GF-D8 (cell line): ENCODE results near the gene PYGB.
"Not testable (repeated sequence)": the region's sequence is repeated elsewhere in the genome, so short reads cannot be mapped to it uniquely, and the experiment has no call there.

Experiments
- DNase-seq: peaks from one replicate; lab custom pipeline; 2025; lab: John Stamatoyannopoulos, UW

Gene PYGB

DNA sequence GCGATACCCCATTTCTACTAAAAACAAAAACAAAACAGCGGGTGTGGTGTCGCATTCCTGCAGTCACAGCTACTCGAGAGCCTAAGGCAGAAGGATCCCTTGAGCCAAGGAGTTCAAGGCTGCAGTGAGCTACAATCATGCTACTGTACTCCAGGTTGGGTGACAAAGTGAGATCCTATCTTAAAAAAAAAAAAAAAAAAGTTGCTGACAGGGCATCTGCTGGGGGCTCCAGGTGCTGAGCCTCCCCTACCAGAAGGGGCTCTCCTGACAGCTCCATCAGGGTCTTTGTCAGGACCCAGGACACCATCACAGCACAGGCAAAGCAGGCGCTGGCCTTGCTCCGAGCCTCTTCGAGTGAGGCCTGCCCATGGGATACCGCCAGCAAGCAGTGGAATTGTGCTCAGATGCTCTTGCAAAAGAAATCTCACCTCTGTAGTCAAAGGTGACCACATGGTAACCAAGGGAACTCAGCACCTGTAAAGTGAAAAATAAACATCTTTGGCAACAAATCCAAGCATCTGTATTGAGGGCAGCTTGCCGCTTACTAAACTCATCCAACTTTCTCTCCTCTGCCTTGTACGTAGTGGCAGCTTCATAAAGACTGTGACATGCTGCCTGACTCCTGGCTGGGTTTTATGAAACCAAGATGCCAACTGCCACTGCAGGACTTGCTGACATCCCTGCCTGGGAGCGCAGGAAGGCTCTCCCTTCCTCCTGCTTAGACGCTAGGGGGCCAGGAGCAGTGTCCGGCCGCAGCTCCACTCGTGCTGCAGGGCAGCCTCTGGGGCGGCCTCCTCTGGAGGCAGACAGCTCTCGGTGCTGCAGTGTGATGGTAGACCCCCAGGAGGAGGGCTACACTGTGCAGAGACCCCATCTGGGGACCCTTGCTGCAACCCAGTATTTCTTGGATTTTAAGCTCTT is 66.9 kb downstream of the PYGB start:
- DNase-seq = no peak

DNA sequence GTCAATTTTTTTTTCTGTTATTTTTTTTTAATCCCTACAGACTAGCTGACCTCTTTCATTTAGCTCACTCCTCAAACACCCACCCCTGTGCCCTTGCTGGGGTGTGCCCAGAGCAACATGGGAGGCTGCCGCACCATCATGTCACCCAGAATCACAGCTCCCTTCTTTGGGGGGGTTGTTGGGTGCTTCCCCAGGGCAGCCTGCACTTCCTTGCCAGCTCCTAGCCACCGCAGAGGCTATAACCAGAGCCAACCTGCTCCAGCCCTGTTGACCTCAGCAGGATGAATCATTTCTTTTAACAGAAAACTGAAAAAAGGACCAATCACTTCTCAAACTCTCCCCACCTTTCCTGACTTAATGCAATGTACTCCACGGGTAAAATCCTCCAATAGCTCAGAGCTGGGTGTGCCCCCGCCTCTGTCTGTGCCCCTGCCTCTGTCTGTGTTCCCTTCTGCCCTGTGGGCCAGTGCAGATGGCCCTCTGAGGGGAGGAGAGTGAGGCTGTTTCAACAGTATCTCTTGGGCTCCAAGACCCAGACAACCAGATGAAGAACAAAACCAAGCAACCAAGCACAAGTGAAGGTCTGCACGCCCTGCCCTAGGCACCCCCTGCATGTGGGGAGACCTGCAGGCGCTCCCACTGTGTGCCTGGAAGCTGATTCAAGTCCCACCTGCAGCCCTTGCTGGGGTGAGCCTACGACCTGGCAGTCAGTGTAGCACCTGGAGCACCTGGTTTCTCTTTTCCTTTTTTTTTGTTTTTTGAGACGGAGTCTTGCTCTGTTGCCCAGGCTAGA is 67.7 kb downstream of the PYGB start:
- DNase-seq = no peak

DNA sequence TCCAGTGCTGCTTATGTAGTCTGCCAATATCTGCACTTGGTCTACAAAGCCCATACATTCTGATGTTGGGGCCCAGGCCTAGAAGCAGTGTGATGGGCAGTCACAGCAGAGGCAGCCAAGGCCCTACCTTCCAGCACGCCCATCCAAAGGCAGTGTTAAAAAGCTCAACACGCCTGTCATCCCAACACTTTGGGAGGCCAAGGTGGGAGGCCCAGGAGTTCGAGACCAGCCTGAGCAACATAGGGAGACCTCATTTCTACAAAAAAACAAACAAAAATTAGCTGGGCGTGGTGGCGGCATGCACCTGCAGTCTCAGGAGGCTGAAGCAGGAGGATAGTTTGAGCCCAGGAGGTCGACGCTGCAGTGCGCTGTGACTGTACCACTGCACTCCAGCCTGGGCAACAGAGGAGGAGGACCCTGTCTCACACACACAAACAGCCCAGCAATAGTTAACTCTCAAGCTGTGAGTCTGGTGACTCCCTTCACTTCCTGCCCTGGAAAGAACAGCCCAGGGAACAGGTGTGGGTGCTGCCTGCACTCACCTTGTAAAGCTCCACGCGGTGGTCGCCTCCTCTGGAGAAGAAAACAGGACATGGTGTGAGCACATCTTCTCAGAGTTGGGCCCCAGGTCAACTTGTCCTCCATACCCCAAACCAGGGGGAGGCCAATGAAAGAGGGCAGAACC is 68.8 kb downstream of the PYGB start:
- no peak for DNase-seq

DNA sequence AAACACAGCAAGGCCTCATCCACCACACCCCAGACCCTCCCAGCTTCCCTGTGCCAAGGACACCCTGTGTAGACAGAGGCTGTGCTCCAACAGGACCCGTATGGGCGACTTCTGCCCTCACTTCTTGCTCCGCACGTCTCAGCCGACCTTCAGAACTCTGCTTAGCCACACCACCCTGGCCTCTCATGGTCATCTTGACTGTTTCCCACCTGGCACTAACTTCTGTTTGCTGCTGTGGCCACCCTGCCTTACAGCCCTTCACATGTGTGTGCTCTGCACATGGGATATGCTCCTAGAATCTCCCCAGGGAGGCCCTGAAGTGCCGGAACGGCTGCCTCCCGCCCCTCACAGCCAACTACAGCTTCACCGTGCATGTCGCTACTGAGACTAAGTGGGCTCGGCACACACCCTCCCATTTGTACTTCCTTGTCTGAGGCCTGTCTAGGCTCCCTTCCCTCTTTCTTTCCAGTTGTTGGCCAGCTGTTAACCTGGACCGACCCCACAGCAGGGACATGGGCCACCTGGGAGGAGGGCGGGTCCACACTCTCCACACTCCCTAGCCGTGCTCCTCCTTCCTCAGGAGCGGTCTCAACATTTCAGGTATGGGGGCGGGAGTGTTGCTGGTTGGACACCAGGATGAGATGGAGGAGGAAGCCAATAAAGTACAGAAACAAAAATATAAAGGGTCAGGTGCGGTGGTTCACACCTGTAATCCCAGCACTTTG is 69.6 kb downstream of the PYGB start:
- no peak for DNase-seq

DNA sequence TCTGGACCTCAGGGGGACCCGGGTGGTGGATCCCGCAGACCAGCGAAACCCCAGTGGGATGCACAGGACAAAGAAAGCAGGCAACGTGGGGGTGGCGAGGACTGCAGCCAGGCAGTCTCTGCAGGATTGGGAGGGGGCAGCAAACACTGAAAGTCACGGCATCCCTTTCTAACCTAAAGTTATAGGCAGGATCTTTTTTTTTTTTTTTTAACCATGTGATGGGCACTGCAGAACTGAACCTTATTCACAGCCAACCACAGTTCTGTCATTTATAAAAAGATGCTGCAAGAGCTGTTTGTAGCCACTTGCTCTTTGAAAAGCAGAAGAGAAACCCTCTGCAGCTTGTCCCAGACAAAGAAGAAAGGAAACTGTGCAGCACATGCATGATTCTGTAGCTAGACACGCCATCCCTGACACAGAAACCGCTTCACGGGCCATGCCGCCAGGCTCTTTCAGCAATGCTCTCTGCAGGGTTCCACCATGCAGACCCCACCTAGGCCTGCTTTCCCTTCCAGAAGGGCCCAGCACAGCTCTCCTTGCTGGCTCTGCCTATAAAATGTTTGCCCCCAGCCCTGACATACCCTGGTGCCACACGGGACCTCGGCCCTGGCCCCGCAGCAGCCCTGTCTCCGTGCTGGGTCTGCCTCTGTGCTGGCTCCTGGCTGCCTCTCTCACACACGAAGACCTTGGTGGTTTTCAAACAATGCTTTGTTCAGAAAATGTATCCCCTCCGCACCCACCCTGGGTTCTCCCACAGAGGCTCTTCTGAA is 70.8 kb downstream of the PYGB start:
- no peak for DNase-seq

DNA sequence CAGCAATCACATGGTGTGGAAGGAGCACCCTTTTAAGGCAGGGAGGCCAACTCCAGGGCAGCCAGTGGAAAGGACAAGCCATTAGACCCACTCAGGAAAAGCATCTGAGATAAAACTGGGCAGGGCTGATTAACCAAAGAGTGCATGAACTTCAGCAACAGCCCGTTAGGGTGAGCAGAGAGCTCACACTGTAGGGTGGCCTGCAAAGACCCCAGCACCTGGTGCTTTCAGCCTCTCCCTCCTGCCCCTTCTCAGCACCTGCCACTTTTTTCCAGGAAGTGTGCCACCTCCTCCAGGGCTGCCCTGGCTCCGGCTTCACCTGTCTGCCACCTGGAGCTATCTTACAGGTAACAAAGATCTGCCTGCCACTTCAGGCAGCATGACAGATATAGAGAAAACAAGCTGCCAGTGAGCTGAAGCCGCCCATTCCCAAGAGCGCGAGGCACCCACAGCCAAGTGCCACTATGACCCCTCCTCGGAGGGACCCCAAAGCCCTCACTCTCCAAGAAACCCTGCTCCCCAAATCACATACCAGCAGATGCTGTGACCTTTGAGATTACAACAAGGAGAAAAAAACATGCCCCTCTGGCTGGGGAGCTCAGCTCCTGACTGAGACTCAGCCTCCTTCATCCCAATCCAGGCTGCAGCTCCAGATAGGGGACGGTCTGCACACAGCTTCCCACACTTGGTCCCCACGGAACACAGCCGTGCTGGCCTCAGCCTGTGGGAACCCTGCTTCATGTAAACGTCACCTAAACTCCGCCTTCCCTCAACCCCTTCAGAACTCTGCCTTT is 71.6 kb downstream of the PYGB start:
- DNase-seq = no peak

DNA sequence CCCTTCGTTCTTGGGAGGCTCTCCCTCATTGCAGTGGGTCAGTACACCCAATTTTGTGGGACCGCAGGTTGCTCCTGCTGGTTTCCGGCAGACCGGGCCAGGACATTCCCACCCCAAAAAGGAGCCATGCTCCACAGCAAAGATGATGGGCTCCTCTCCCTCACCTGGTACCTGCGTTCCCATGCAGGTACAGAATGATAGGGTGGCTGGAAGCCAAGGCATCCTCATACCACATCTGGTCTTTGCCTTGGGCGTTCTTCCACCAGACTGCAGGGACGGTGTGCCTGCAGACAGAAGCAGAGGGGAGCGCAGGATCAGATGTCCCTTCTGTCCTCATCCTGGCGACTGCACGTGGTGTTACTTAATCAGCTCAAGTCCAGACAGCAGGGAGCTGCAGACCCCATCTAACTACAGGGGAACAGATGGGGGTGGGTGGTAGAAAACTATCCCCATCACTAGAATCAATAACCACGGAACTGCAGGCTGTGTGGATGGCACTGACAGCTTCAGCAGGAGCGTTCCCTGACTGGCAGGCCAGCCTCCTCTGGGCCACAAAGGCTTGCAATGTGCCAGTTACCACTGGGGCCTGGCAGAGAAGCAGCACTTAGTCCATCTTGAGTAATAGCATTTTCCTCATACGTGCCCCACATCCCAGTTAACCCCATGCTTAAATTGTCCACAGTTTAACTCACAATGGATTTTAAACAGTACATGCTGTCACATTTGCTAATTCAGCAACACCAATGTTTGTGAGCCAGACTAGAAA is 72.3 kb downstream of the PYGB start:
- no peak for DNase-seq

DNA sequence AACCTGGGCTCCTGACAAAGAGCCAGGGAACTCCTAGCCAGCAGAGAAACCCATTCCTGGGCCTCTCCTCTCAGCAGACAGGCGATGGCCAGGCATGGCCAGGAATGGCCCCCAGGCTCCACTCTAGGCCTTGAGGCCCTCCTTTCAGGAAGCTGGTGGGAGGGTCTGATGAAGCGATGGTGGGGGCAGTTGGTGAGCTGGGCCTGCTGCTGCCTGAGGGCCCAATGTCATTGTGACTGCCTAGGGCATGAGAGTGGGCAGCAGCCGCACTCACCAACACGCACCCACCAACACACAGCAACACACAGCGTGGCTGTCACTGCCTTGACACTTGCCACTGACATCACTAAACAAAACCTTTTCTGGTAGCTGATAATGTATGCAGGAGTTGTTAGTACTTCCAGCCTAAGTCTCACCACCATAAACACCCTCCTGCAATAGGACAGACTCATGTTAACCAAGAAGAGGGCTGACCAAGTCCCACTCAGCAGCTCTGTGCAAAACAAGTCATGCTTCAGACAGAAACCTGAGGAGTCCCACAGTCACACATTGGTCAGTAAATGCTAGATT is 73.5 kb downstream of the PYGB start:
- DNase-seq = no peak

DNA sequence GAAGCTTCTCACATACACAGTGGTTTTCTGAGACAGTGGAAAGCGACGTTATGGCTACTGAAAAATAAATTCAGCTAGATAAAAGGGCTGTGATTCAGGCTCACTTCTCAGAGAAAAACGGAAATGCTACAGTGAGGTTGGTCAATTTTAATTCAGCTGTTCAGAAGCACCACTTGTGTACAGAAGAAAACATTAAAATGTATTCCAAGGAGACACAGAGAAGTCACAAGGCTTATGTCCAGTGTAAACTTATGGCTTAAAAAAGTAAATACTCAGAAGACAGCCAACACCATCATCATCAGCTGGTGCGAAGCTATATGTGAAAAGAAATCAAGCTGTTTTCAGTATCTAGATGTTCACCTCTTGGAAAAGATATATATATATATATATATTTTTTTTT is 74.1 kb downstream of the PYGB start:
- DNase-seq = no peak

DNA sequence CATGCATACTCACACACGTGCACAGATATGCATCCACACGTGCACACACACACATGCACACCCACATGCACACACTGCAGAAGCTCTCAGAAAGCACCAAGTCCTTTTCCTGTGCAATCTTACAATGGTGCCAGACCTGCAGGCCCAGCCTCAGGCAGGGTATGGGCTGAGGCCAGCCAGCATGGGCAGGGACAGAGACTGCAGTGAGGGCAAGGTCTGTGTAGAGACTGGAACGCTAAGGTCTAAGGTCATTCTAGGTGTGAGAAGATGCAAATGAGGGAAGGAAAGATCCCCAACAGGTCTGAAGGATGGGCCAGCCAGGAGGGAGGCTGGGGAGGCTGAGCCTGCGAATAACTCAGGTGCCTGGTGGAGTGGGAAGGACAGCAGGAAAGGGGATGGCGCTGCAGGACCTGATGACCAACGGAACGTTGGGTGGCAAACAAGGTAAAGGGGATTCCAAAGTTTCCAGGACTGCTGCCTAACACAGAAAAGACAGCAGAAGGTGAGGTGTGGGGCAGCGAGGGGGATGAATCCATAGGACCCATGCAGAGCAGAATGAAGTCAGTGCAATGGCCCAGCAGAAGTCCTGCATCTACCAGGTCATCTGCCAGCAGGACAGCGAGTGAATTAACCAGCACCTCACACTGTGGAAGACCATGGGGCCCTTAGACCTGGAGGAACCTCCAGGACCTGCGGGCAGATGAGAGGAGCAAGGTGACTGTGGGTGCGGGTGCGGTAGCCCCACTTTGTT is 75.8 kb downstream of the PYGB start:
- DNase-seq = no peak

DNA sequence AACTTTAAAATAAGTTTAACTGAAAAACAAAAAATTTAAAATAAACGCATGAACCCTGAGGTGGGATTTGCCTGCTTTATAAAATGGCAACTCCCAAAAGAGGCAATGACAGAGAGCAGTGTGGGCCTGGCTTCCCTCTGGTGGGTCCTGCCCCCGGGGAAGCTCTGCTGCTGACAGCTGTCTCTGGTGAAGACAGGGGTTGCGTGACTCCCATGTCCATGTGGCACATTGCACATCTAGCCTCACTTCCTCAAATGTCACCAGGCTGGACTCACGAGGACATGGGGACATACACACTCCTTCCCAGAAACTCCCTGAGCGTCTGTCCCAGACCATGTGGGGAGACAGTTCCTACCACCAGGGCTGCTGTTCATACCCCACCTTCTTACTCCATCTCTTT is 76.5 kb downstream of the PYGB start:
- DNase-seq = peak; percentile 85

DNA sequence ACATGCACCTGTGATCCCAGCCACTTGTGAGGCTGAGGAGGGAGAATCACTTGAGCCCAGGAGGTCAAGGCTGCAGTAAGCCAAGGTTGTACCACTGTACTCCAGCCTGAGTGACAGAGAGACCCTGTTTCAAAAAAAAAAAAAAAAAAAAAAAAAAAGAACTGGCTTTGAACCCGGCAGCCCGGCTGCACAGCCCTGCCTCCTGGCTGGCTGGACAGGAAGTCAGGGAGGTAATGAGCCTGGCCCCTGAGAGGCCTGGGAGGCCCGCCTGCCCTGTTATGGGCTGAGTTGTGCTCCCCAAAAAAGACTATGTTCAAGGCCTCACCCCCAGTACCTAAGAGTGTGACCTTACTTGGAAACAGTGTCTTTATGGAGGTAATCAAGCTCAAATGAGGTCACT is 77.2 kb downstream of the PYGB start:
- no peak for DNase-seq

DNA sequence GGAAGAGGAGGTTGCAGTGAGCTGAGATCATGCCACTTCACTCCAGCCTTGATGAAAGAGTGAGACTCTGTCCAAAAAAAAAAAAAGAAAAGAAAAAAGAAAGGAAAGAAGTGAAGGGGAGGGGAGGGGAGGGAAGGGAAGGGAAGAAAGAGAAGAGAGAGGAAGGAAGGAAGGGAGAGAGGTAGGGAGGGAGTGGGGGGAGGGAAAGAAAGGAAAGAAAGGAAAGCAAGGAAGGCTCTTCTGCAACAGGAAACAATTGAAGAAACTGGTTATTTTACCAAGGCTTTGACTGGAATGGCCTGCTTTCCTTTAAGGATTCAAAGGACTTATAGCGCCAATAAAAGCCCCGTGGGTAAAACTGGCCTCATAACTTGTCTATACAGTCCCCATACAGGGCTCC is 78.1 kb downstream of the PYGB start:
- DNase-seq = no peak

DNA sequence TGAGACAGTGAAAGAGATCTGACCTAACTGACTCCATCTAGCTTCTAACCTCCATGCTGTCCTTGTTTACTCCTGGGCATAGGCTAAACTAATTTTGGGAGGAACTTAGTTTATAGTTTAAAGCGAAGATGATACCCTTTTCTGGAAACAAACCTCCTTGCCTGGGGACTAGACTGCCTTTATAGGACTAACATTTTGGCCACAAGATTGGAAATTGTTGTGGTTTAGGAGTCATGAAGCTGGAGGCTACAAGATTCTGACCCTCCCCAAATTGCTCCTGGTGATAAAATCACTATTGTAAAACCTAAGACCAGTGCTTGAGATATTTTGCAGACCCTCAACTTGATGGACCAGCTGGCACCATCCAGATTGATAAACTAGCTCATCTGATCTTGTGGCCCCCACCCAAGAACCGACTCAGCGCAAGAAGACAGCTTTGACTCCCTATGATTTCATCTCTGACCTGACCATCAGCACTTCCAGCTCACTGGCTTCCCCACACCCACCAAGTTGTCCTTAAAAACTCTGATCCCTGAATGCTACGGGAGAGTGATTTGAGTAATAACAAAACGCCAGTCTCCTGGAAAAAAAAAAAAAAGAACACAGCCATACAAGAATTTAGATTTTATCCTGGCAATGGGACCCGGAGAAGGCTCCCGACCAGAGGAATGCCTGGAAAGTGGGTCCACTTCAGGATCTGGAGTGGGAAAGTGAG is 79.8 kb downstream of the PYGB start:
- no peak for DNase-seq

DNA sequence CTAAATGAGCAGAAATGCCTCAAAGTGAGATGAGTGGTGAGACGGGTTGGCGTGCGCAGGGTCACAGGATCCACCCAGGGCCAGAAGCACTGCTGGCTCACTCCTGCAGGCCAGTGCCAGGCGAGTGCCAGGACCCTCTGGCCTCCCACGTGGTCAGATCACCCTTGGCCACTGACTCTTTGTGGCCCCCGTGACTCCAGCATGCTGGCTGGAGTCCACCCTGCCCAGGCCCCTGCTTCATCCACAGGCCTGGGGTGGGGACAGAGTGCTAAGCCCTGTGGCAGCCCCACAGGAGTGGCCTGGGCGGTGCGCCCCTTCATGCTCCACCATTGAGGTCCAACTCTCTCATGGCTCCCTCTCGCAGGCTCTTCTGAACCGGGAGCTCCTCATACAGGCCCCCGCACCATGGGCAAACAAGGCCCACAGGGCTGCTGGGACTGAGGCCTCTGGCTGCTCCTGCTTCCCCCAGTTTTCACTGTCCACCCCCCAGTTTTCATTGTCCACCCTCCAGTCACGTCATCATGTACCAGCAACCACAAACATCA is 81.1 kb downstream of the PYGB start:
- DNase-seq = no peak

DNA sequence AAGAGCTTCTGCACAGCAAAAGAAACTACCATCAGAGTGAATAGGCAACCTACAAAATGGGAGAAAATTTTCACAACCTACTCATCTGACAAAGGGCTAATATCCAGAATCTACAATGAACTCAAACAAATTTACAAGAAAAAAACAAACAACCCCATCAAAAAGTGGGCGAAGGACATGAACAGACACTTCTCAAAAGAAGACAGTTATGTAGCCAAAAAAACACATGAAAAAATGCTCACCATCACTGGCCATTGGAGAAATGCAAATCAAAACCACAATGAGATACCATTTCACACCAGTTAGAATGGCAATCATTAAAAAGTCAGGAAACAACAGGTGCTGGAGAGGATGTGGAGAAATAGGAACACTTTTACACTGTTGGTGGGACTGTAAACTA is 87.1 kb downstream of the PYGB start:
- DNase-seq = not testable (repeated sequence)

DNA sequence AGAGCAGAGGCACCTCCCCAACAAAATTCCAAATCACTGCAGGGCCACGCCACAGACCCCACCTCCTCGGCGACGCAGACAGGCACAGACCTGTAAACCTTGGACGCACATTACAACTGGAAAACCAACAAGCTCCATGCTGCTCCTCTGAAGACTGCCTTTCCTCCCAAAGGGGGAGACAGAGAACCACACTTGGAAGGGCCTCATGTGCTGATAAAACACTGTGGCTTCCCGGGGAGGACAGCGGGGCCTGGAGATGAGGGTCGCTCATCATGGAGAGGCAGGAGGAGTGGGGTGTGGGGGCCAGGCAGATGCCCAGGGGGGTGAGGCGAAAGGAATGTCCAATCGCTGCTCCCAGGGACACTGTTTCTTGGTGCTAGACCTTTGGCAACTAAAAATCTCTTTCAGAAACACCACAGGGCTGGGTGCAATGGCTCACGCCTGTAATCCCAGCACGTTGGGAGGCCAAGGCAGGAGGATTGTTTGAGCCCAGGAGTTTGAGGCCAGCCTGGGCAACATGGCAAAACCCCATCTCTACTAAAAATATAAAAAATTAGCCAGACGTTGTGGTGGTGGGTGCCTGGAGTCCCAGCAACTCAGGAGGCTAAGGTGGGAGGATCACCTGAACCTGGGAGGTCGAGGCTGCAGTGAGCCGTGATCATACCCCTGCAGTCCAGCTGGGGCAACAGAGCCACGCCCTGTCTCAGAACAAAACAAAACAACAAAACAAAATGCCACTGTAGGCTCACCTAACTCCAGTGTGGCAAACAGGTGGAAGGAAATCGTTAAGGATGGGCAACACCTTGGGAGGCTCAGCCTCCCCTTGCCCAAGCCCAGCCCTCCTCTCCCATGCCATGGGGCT is 88.9 kb downstream of the PYGB start:
- DNase-seq = no peak
